ENCODE data around the gene RANBP3.
A peak's percentile ranks its signal among the peaks of the same experiment; 100 is the strongest.
"Not testable (repeated sequence)": the region's sequence is repeated elsewhere in the genome, so short reads cannot be mapped to it uniquely, and the experiment has no call there.

Gene RANBP3, protein sequence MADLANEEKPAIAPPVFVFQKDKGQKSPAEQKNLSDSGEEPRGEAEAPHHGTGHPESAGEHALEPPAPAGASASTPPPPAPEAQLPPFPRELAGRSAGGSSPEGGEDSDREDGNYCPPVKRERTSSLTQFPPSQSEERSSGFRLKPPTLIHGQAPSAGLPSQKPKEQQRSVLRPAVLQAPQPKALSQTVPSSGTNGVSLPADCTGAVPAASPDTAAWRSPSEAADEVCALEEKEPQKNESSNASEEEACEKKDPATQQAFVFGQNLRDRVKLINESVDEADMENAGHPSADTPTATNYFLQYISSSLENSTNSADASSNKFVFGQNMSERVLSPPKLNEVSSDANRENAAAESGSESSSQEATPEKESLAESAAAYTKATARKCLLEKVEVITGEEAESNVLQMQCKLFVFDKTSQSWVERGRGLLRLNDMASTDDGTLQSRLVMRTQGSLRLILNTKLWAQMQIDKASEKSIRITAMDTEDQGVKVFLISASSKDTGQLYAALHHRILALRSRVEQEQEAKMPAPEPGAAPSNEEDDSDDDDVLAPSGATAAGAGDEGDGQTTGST

DNA sequence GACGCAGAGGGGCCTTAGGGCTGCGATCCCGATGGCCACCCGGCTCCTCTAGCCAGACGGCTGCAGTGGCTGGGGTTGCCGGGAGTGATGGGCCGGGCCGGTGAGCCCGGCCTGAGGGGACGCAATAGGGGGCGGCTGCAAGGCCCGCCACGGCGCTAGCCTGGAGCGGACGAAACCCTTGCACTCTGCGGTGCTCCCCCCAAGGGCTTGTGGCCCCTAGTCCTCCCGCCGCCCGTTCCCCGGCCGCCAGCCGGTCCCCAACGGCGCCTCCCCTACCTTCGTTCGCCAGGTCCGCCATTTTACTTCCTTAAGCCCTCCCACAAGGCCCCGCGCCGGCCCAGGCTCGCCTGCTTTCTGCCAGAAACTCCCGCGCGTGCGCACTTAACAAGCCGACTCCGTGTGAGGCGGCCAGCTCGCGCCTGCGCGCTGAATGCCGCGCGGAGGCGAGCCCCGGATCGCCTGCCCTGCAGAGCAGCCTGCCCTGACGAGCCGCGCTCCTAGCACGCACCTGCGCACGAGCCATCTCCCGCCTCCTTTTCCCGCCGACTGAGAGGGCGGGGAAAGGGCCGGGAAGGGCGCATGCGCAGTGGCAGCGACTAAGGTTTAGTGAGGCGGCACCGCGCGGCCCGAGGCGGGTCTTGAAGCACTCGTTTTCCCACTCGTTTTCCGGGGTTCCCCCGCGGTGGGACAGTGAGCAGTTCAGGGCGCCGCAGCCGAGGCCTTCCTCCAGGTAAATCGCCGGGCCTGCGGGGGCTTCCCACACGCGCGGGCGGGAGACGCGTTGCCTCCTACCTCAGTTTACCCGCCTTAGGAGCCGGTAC, at the start of gene RANBP3:
RANBP3 (minus strand) TSS at position 356 of the 821 bp plus-strand sequence; CDS start at position 298, 58 bp downstream.
- DNase-seq: peak; percentile 98

DNA sequence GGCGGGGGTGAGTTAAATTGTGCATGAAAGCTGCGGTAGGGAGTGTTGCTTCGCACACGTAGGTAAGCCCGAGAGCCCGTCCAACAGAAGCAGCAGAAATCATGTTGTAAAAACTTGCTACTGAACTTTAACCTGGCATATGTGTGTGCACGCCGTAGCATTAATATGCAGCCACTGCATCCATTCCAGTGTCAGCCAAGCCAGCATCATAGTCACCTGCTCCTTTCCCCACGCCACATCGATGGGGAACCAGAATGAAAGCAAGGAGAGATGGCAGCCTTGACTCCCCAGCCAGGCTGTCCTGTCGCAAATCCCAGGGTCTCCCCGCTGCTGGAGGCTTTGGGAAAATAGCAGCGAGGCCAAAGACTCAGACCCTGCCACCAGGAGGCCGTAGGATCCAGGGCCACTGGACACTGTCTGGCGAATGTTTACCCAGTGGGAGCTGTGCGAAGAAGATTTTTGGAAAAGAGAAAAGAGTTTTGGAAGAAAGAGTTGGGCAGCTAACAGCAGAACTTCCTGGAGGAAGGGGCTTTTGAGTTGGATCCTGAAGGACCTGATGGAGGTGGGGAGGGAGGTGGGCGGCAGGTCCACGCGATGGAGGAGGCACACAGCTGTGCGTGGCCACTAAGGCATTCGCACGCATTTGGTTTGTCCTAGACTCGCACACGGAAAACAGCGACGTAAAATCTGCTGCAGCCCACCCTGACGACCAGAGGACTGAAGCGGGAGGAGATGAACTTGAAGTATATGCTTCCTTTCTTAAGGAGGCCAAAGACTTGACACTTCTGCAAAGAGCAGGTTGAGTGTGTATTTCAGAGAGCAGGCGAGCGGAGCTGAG, 48.7 kb upstream of the RANBP3 start:
- no peak for DNase-seq

DNA sequence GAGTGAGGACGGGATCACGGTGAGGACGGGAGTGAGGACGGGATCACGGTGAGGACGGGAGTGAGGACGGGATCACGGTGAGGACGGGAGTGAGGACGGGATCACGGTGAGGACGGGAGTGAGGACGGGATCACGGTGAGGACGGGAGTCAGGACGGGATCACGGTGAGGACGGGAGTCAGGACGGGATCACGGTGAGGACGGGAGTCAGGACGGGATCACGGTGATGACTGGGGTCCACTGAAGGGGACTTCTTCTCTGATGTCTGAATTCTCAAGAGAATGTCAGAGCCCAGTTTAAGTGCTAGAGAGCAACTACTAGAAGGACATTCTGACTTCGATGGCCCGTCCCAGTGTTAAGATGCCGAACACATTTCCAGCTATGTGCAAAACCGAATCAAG, 46.8 kb upstream of the RANBP3 start:
- DNase-seq: not testable (repeated sequence)

DNA sequence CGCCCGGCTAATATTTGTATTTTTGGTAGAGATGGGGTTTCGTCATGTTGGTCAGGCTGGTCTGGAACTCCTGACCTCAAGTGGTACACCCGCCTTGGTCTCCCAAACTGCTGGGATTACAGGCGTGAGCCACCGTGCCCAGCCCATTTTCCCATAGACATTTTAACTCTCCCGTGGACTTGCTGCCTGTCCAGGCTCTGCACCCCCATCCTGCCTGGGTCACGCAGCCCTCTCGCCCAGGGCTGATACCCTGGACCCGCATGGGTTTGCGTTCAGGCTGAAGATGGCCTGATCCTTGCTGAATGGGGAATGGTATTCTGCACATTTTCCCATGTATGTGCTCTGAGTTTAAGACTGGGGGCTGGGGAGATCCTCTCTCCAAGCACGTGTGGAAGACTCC, 46.0 kb upstream of the RANBP3 start:
- no peak for DNase-seq

DNA sequence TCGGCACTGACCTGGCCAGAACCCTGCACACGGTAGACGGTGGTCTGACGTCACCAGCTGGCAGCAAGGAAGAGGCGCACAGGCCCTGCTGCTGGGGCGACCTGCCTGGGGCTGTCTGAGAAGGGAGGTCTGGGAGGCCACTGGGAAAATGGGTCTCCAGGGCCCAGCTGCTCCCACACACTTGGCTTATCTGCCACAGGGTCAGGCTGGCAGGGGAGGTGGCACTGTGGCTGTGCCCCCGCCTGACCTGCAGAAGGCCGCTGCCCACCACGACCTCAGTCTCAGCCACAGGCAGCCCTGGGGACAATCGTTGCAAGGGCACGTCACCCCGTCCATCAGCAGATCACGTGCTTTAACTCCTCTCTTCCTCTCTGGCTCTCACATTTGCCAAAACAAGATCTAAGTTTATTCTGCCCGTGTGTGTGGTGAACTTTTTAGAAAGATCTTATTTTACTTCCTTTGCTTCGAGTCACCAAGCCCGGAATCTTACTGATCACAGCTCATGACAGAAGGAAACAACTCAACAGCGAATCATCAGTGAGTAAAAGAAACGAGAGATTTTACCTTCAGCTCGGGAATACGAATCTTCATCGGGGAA, 45.2 kb upstream of the RANBP3 start:
- peak; percentile 60 for DNase-seq

DNA sequence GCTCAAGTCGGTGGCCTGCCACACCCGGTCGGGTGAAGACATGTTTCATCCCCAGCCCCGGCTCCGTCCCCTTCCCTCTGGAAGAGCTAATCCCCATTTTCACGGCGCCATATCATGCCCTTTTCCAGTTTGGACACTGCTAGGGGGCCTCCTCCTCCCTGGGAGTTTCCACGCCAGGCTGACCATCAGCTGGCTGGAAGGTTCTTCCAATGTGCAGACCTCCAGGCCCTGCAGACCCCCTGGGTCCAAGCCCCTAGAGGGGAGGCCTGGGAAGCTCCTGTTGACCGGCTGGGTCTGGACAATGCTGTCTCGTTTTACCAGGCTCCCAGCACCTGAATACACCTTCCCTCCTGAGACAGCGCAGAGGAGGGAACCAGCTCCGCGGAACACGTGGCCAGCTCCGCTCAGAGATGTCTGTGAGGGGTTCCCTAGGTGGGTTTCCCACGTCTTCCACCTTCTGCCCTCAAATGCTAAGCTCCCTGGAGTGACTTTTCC, 44.7 kb upstream of the RANBP3 start:
- DNase-seq: no peak

DNA sequence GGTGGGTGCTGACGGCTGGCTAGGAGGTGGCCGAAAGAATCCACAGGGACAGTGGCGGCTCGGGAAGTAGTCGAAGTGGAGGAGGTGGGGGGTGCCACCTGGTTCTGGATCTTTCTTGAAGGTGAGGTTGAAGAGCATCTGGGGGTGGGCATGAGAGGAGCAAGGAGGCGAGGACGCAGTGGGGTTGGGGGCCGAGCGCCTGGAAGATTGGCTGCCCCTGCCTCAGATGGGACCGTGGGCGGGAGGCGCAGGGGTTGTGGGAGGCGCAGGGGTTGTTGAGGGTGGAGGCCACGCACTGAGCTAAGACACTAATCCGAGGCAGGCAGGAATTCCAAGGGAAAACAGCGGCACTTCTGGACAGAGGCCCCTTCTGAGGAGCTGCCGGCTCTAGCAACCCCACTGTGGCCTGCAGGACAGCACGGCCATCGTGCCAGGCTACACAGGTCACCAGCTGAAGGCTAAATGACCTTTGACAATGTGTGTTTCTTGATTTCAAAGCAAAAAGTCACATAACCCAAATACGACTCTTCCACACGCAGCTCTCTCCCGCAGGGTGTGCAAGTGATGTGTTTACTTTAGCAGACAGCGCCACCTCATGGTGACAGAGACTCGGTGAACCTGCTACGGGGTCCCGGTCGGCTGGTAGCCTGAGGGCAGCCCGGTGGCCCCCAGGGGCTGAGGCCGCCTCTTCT, 44.1 kb upstream of the RANBP3 start:
- peak; percentile 14 for DNase-seq

DNA sequence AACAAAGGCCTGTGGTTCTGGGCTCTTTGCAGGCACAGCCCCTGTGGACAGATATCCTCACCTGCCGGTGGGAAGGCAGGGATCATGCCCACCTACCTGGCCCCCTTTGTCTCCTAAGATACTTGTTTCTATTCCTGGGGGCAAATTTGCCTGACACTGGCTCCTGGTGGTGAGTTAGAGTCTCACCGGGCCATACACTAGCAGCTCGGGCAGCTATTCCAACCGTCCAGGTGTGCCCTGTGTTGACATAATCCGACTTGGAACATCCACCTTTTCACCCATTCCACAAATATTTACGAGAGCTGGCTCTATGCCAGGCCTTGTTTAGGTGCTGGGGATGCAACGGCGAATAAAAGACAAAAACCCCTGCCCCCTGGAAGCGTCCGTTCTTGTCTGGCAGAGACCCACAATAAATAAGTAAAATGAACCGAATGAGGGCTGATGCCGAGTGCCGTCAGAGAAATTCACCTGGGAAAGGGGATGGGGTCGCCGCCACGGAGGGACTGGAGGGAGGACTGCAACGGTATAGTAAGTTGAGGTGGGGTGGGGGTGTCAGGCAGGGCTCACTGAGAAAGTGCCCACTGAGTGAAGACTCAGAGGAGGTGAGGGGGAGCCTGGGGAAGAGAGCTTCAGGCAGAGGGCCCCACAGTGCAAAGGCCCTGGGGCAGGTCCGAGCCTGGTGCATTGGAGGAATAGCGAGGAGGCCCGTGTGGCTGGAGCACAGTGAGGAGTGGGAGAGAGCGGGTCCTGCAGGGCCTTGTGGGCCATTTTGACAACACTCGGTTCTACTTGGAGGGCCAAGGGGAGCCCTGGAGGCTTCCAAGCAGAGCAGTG, 43.2 kb upstream of the RANBP3 start:
- DNase-seq: no peak

DNA sequence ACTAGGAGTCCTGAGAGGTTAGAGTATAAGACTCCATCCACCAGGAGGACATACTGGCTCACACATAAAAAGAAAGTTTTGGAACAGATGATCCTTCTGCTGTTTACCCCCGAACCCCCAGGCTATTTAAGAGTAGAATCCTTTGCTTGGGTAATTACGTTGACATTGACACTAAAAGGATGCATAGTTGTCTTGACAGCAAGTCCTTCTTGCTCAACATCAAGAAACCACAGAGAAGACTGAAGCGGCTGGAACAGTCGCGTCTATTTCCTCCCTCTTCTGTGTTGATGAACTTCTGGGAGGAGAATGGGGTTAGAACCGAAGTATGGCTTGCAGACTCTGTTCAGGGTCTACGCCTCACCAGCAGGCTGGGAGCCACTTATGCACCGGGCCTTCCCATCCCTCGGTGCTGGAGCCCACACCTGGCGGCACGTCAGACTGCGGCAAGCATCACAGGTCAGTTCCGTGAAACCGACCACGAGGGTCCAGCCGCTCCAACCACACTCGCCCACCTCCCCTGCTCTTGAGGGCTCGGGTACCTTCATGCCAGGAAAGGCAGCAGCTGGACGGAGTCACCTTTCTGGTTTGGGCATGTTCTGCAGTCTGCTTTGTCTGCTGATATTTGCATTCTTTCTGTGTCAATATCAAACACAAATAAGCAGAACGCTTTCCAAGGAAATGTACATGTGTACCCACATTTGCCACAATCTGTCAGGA, 42.4 kb upstream of the RANBP3 start:
- no peak for DNase-seq

DNA sequence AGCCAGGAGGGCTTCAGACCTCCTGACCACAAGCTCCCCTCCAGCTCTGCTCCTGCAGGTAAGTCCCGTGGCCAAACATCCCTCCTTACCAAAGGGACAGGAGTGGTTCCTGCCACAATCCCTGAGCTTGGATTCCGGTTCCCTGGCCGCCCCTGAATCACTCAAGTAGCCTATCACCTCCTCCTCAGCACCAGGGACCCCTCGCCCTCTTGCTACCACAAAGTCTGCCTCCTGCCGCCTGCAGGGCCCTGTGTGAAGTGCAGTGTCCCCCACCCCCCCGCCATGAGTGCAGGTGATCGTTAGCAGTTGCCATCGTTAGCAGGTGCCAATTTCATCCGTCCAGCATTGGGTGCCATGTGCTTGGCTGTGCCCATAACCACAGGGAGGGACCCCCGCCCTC, 40.8 kb upstream of the RANBP3 start:
- no peak for DNase-seq

DNA sequence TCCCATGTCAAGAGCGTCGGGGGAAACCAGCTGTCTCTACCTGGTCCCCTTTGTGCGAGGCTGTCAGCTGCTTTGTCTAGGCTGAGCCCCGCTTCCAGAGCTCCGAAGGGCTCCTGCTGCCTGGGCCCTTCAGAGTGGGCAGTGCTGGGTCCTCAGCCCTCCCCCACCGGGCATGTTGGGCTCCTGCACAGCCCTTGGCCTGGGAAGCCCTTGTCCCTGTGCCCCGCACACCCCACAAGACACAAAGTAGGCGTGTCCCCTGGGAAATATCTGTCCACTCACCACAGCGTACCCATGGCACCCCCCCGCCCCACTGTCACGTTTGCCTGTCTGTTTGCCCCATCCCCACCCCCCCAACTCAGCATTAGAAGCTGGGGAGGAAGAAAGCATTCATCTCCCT, 39.6 kb upstream of the RANBP3 start:
- DNase-seq: no peak

DNA sequence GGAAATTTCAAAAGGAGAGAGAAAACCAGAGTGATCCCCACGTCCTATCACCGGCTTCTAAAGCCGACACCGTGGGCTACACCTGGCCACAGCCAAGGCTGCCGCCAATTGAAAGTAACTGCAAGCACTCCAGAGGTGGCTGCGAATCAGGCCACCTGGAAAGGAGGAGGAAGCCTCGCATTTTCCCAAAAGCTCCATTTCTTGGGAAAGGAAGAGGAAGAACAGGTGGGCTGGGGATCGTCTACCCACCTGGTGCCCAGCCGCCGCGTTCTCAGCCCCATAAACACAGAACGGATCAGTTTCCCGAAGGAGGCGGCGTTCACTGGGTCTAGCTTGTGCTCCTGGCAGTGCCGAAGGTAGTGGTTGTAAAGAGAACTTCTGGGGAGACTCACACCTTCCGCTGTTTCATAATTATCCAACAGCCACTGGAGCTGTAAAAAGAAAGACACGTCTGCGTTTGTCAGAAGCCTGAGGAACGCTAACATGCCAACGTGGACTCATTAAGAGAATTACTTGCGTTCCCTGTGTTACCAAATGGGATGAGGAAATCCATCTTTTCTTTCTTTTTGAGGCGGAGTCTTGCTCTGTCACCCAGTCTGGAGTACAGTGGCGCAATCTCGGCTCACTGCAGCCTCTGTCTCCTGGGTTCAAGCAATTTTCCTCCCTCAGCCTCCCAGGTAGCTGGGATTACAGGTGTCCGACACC, 38.1 kb upstream of the RANBP3 start:
- DNase-seq: no peak

DNA sequence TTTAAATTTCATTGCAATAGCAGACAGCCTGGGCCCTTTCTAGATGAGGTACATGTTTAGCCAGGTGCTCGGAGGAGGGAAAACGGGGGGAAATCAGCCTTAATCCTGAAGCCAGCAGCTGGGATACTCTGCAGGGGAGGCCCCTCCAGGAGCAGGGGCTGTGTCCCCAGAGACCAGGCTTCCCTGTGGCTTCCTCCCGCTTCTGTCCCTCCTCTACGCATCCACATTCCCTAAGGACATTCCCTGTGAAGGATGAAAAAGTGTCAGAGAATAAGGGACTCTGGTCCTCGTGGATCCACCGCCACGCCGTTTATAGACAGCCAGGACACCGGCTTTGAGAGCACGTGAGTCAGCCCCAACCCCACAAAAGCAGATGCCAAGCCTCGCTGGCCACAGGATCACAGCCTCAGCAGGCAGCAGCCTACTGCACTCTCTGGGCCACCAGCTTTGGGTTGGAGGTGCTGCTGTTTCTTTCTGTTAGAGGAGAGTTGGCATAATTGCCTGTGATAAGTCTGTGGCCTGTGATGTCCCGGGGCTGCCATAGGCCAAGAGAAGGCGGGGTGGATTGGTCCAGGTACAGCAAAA, 36.7 kb upstream of the RANBP3 start:
- no peak for DNase-seq

DNA sequence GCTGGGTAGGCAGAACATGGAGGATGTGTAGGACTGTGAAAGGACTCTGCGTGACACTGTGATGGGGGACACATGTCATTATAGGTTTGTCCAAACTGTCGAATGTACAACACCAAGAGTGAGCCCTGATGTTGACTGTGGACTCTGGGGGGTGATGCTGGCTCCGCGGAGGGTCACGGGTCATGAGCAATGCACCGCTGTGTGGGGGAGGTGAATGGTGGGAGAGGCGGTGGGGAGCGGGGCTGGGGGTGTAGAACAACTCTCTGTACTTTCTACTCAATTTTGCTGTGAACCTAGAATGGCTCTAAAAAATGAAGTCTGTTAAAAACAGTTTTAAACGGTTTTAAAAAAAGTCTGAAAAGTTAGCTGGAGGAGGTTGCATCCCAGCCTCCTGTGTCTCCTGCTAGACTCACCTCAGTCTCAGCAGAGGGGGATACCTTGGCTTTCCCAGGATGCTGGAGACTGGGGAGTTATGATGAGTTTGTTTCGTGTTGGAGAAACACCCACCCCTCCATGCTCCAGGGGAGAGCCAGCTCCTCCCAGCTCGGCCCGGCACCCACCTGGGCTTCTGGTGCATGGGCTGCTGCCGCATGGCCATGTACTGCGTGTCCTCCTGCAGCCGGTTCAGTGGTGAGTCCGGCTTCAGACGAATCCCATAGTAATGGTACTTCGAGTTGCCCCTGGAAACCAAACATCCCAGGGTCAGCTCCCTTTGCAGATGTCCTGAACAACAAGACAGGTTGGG, 34.7 kb upstream of the RANBP3 start:
- DNase-seq: no peak

DNA sequence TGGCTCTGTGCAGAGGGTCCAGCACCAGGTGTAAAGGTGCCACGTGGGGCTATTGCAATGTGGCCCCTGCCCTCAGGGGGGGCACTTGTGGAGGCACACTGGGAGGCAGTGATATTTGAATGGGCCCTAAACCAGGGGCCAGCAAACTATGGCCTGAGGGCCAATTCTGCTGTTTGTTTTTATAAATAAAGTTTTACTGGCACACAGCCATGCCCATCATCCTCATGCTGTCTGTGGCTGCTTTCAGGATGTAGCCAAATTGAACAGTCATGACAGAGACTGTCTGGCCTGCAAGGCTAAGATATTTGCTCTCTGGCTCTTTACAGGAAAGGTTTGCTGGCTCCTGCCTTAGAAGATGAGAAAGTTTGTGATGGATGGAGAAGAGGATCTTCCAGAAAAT, 33.9 kb upstream of the RANBP3 start:
- DNase-seq: no peak

DNA sequence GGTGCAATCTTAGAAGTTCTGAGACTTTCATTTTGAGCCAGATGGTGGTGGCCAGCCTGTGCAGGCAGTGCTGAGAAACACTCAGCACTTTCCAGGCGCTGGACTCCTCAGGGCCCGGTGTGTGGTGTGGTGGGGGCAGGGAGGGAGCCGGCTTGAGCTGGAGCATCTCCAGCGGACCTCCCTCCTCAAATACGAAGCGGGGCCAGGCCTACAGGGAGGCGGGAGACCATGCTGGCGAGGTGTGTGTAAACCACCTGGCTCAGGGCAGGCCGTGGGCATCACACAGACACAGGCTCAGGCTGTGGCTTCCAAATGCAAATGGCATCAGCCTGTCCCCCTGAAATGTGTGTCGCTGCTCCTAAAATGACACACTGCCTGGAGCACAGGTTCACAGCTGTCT, 33.3 kb upstream of the RANBP3 start:
- no peak for DNase-seq

DNA sequence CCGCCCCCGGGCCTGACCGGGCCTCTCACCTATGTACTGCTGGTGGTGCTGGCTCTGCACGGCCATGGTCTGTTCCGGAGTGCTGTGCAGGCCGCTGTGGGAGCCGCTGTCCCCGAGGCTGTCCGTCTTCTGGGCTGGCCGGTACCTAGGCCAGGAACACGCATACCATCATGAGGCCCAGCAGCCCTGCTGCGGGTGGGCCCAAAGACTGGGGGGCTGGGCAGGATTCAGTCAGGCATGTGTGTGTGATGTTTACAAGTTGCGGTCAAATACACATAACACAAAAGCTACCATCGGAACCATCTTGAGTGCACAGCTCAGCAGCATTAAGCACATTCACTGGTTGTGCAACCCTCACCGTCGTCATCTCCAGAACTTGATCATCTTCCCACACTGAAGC, 32.2 kb upstream of the RANBP3 start:
- no peak for DNase-seq

DNA sequence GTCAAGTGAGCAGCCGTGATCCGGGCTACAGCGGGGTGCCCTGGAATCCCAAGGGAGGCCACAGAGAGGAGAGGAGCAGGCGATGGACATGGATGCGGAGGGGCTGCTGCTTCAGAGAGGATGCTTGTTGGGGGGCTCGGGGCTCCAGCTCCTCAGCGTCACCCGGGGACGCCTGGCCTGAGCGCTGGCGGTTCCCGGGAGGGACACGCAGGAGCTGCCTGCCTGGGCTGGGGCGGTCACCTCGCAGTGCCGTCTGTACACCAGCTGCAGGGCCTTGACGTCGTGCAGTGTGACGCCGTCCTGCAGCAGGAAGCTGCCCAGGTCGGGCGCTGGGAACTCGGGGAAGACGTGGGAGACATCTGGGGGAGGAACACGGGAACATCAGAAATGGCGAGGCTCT, 29.9 kb upstream of the RANBP3 start:
- no peak for DNase-seq

Measured in NCI-H226 (cell line).